Esophagus squamous epithelium (tissue), 5 donors: Measurements from ENCODE around the gene NPB. TPM values are rescaled to one million over a fixed set of nuclear protein-coding genes. Genes with fewer than 3 reads are reported as not detected.

Experiments used
- DNase-seq: peaks from one replicate; lab custom pipeline; 2025; lab: John Stamatoyannopoulos, UW
- H3K27ac ChIP-seq, 4 donors: fragments of 200-600 bp; sonication (generic); one replicate each; pipeline ENCODE4 v1.5.1; 2016 to 2019; ENCODE audit warnings: mild to moderate bottlenecking in 1 of 4
- H3K27me3 ChIP-seq, 4 donors: fragments of 200-600 bp; sonication (generic); 1 replicate in 3 of 4; 2 replicates in 1 of 4; pipeline versions ENCODE4 v1.5.1 to v1.6.0; 2017 to 2021; ENCODE audit warnings: antibody characterized with exemption in 1 of 4
- H3K36me3 ChIP-seq, 3 donors: fragments of 200-600 bp; sonication (generic); one replicate each; pipeline ENCODE4 v1.5.1; 2016 to 2019
- H3K4me1 ChIP-seq, 3 donors: fragments of 200-600 bp; sonication (generic); one replicate each; pipeline ENCODE4 v1.5.1; 2017 to 2019
- H3K4me3 ChIP-seq, 4 donors: fragments of 200-600 bp; sonication (generic); 1 replicate in 3 of 4; 2 replicates in 1 of 4; pipeline ENCODE4 v1.5.1; 2016 to 2019; ENCODE audit warnings: mild to moderate bottlenecking in 2 of 4, moderate library complexity in 1 of 4
- H3K9me3 ChIP-seq, 3 donors: fragments of 200-600 bp; sonication (generic); one replicate each; pipeline ENCODE4 v1.5.1; 2016 to 2019
- CTCF ChIP-seq, 6 experiments: fragments of 450-650 bp in 4 of 6; fragments of 200-600 bp in 2 of 6; sonication (generic) in 2 of 6; IDR thresholded peaks; one replicate each; pipeline ENCODE4 v1.5.1; 2016 to 2019; ENCODE audit warnings: antibody characterized with exemption in 6 of 6, mild to moderate bottlenecking in 4 of 6, moderate library complexity in 4 of 6
- POLR2A ChIP-seq, 4 donors: fragments of 450-650 bp; IDR thresholded peaks; one replicate each; pipeline ENCODE4 v1.6.1; 2017; ENCODE audit warnings: antibody characterized with exemption in 4 of 4, mild to moderate bottlenecking in 4 of 4, moderate library complexity in 3 of 4
- WGBS, 2 donors: methylation state at CpG; one replicate each; pipeline ENCODE4 v1.1.5; 2018; 5-methylcytosine and 5-hydroxymethylcytosine counted together
- intact Hi-C: fragments of 100-400 bp; cut with DNase I; formaldehyde crosslinking; loops from one replicate; pipeline ENCODE4 v1.15.0; 2022
- total RNA-seq, 4 donors: library from RNA; depleted of rRNA; stranded (reverse); fragments of >200 nt; gene quantifications; one replicate each; pipeline ENCODE4 v1.1.0, GENCODE V29; 2016
- donor health status: DM: yes; HTN: yes; CAD: no.

NPB gene
- total RNA-seq, 4 donors from 2014 or later = 0.53 to 7.4 (median 1.5) TPM

DNA sequence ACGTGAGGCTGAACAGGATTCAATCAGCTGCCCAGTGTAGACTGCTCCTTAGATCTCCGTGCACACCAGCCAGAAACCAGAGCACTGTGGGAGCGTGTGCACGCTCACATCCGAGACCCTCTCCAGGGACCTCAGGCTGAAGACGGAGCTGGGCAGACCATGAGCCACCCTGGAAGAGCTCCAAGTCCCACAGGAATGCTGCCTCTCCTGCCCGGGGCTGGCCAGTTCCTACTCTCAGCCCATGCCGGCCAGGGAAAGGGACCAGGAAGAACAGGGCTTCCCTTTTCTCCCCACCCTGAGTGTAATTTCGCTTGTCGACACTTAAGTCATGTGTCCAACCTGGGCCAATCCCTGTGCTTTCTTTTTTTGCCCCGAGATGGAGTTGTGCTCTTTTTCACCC lies 17.5 kb upstream of the NPB start:
- Histone ChIP-seq H3K27me3 (no peaks in the 10 kb centered on the region), H3K36me3 (peaks cover 32 to 96% (median 35%) of the 10 kb centered on the region in 3 donors), H3K4me3 (no peak overlapping the region), H3K27ac (peak overlapping the region in 2 of 4 donors; percentile 77 to 86), H3K4me1 (peaks cover 6 to 36% (median 16%) of the 10 kb centered on the region in 3 donors), H3K9me3 (no peaks in the 10 kb centered on the region)
- DNase-seq = no peak
- WGBS, 2 donors = 65 to 67% methylated on average over 7 to 9 of the region's 11 CpGs
- intact Hi-C loops = no loop called here
- TF ChIP-seq CTCF (IDR thresholded peaks at IDR 0.05) (no peak), POLR2A (IDR thresholded peaks at IDR 0.05) (no peak)

GRCh38 chr17:81884968-81885367 lies 17.1 kb upstream of the NPB start:
- Histone ChIP-seq H3K27me3 (no peaks in the 10 kb centered on the region), H3K4me1 (peaks cover 10 to 41% (median 20%) of the 10 kb centered on the region in 3 donors), H3K9me3 (no peaks in the 10 kb centered on the region), H3K4me3 (no peak overlapping the region), H3K27ac (peak overlapping the region in 3 of 4 donors; percentile 77 to 86 (median 78)), H3K36me3 (peaks cover 36 to 96% (median 38%) of the 10 kb centered on the region in 3 donors)
- TF ChIP-seq POLR2A (IDR thresholded peaks at IDR 0.05) = no peak
- no peak for TF ChIP-seq CTCF (IDR thresholded peaks at IDR 0.05)
- 80 to 95% methylated on average over 1 to 3 of the region's 5 CpGs for WGBS, 2 donors
- intact Hi-C loops = no loop called here
- DNase-seq = no peak

DNA sequence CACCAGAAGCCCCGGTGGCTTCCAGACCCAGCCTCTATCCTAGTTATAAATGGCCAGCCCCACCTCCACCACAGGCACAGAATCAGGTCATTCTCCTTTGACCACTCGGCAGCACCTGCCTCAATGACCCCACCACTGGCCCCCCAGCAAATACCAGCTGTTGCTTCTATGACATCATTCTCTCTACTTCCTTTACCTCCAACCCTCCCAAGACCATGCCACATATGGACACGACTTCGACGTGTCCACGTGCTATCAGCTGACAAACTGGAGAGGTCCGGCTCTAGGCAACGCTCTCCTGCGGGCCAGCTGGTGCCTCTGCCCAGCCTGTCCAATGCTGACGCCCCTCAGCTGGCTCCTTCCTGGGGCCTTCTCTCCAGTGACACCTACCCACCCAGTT lies 16.6 kb upstream of the NPB start:
- H3K4me3 ChIP-seq = no peak overlapping the region
- H3K27me3 ChIP-seq = no peaks in the 10 kb centered on the region
- H3K27ac ChIP-seq = peak overlapping the region; percentile 59 to 86 (median 78)
- TF ChIP-seq CTCF (IDR thresholded peaks at IDR 0.05) = no peak
- no peak for TF ChIP-seq POLR2A (IDR thresholded peaks at IDR 0.05)
- no peak for DNase-seq
- H3K36me3 ChIP-seq = peaks cover 36 to 99% (median 38%) of the 10 kb centered on the region in 3 donors
- intact Hi-C loops = no loop called here
- H3K9me3 ChIP-seq = no peaks in the 10 kb centered on the region
- 82 to 91% methylated on average over 6 to 9 of the region's 10 CpGs for WGBS, 2 donors
- H3K4me1 ChIP-seq = peaks cover 15 to 46% (median 25%) of the 10 kb centered on the region in 3 donors

DNA sequence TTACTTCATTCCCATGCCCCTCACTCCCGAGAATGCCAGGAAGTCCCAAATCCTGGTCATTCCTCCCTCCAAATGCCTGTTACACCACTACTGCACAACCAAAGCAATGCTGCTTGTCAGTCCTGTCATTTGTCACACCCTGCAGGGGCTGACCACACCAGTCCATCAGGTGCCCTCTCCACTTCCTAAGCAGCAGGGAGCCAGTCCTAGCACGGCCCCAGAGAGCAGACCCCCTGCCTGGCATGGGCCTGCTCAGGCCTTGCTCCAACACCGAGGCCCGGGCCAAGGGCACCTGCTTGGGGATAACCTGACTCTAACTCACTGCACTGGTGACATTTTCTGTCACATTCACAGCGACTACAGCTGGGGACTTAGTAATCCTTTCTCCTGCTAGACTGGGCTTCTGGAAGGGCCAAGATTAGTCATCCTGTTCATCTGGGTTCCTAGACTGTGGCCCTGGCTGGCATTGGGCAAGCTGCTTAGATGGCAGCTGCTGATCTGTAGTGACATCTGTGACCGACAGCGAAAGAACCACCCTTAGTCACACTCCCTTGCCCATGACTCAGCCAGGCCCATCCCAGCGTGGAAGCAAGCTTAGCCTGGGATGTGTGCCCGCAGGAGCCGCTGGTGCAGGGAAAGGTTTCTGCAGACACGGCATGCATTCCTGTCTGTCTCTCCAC lies 16.0 kb upstream of the NPB start:
- intact Hi-C loops = no loop called here
- Histone ChIP-seq H3K36me3 (peaks cover 36 to 93% (median 38%) of the 10 kb centered on the region in 3 donors), H3K9me3 (no peaks in the 10 kb centered on the region), H3K27ac (peak overlapping the region; percentile 59 to 86 (median 78)), H3K27me3 (no peaks in the 10 kb centered on the region), H3K4me1 (peaks cover 18 to 50% (median 28%) of the 10 kb centered on the region in 3 donors), H3K4me3 (no peak overlapping the region)
- 58 to 65% methylated on average over 6 to 7 of the region's 11 CpGs for WGBS, 2 donors
- no peak for DNase-seq
- TF ChIP-seq CTCF (IDR thresholded peaks at IDR 0.05) = peak in 1 of 6 experiments; percentile 9
- TF ChIP-seq POLR2A (IDR thresholded peaks at IDR 0.05) = no peak
